A549 treated with AZD9567 at 1 μM for 4 hours (cell line): ENCODE measurements around the gene XPO4. TPM values are rescaled to one million over a fixed set of nuclear protein-coding genes. Genes with fewer than 3 reads are reported as not detected.

Experiments
- total RNA-seq: library from RNA; stranded (reverse); fragments of 200-300 nt; extraction: Qiagen RNA extraction; gene quantifications from 5 replicates; pipeline ENCODE4 v1.2.3, GENCODE V29; 2022; ENCODE audit not compliant: insufficient read depth

Gene XPO4
- 5.0 to 6.4 TPM (median 6.0 TPM) in 5 replicates for total RNA-seq

GRCh38 chr13:20902438-20903163 is at the start of gene XPO4:
XPO4 (minus strand) TSS chr13:20902746; CDS start chr13:20902738, 8 bp downstream.

GRCh38 chr13:20773194-20774080 is 129.1 kb downstream of the XPO4 start, which contains the start of gene EEF1AKMT1:
EEF1AKMT1 (minus strand) TSS chr13:20773961; CDS start chr13:20757598, 16,363 bp downstream.

Other genes starting within 250 kb of the XPO4 start
- gene IL17D, start 199.0 kb downstream of the XPO4 start, total RNA-seq, result 0.89 to 1.5 TPM (median 1.1 TPM) in 4 of 5 replicates, not detected in the other
- 4.0 to 8.0 TPM (median 4.8 TPM) in 5 replicates for gene EEF1AKMT1, start 128.8 kb downstream of the XPO4 start, total RNA-seq
- 9.2 to 12.1 TPM (median 10.4 TPM) in 5 replicates for gene LATS2, start 158.8 kb upstream of the XPO4 start, total RNA-seq
- gene SAP18, start 237.4 kb upstream of the XPO4 start, total RNA-seq, result 147 to 167 TPM (median 153 TPM) in 5 replicates